Activated effector memory CD4-positive, alpha-beta T cell treated with anti-CD3 and anti-CD28 coated beads, Interleukin-2, amount 50 U/mL, for 16 hours (primary cell): ENCODE data around the gene USP8.
A peak's percentile ranks its signal among the peaks of the same experiment; 100 is the strongest.
"Not testable (repeated sequence)": the region's sequence is repeated elsewhere in the genome, so short reads cannot be mapped to it uniquely, and the experiment has no call there.

Experiments
- DNase-seq: peaks from one replicate; pipeline ENCODE4 v3.0.0-alpha.2; 2020

Gene USP8

DNA sequence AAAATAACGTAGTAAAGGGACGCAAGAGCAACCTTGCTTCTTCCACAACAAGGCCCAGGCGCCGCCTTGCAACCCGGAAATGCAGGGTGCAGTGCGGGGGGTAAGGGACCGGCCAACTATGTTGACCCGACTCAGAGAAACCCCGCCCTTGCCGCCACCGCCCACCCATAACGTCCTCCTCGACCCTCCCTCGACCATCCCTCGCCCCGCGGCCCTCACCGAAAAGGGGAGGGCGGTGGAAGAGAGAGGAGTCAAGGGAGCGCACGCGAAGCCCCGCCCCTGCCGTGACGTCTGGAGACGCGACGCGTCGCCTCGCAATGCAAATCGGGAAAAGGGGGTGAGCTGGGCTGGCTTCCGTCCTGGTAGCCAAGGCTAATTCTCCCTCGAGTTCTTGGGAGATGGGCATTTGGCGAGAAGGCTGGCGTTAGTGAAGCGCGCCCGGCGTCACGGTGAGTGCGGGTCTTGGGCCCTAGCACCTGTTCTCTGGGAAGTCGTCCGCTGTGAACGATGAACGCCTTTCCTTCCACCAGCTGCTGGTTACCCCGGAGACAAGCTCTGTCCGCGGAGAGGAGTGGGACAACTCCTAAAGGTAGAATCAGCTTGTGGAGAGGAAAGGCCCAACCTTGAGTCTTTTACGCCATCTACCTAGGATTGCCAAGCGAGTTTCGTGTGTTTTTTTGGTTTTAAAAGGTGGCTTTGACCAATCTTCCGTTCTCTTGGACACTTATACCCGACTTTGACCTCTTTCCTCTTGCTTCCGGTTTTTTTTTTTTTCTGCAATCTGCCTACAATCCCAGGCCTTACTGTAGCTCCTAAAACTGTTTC is at the start of gene USP8:
Gene USP8 (plus strand): TSS at position 340 of the 825 bp plus-strand sequence. CDS start 14,669 bp downstream, outside the sequence.
- DNase-seq, result peak; percentile 97

DNA sequence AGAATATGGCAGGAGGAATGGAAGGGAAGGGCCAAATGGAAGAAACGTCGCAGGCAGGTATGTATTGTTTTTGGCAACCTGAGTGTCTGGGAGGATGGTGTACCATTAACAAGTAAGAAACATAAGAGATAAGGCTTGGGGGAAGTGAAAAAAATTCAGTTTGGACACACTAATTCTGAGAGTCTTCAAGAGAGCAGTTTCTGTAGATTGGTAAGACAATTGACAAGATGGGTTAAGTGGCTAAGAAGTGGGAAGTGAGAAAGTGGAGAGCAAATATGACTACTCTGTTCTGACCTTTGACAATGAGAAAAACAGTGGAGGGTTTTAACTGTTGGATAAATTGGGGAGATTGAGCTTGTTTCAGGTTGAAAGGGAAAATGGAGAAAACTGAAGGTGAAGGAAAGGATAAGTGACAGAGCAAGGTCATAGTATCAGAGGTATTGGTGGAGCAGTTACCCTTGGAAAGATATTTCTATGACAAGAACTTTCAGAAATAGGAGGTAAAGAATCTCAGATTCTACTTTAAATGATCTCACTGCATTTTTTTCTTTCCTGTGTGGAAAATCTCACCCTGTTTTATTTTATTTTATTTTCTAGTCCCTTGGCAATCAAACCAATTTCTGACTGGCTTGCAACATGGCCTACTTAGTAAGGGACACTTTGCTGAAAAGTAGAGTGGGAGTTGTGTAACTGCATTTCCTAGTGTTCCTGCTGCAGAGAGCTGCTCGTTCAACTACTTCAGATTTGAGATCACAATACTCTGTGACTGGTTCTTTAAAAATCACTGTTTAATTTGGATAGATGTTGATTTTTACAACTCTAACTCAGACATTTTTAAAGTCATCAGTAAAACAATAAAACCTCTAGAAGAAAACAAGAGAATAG is 46.1 kb upstream of the USP8 start:
- DNase-seq, result no peak

DNA sequence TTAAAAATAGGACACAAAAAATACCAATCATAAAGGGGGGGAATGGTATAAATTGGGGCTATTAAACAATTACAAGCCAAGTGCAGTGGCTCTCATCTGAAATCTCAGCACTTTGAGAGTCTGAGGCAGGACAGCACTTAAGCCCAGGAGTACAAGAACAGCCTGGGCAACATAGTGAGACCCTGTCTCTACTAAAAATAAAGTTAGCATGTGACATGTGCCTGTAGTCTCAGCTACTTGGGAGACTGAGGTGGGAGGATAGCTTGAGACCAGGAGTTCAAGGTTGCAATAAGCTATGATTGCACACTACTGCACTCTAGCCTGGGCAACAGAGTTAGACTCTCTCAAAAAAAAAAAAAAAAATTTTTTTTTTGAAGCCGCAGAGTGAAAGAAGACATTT is 45.4 kb upstream of the USP8 start:
- DNase-seq, result no peak

DNA sequence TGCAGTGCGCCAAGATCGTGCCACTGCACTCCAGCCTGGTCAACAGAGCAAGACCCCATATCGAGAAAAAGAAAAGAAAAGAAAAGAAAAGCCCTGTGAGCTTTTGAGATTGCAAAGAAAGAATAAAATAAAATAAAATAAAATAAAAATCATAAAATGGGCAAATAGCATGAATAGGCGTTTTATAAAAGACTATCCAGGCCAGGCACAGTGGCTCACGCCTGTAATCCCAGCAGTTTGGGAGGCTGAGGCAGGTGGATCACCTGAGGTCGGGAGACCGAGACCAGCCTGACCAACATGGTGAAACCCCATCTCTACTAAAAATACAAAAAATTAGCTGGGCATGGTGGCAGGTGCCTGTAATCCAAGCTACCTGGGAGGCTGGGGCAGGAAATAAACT is 44.8 kb upstream of the USP8 start:
- not testable (repeated sequence) for DNase-seq

DNA sequence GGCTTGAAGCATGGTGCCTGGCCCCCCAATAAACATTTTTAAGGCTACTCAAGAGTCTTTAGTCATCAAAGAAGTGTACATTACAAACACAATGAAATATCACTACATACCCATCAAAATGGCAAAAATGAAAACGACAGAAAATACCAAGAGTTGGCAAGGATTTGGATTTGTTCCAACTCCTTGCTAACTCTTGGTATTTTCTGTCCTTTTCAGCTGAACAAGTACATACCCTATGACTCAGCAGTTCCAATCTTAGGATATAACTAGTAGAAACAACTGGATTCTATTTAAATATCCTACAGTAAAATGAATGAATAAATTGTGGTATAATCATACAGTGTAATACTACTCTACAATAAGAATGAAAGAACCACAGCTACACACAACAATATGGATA is 44.1 kb upstream of the USP8 start:
- DNase-seq, result no peak

DNA sequence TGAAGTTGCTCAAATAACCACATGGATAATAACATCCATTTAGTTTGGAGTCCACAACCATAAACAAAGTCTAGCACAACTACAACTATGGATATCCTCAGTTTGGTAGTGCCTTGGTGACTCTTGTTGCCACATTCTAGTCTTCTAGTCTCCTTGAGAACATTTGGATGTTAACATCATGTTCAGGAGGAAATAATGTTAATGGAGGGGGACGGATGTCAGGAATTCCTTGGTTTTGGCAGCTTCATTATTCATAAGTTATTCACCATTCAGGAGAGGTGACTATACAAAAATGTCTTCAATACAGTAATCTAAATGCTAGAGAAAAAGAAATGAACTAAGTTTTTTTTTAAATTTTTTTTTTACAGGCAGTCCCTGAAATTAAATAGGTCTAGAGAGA is 42.8 kb upstream of the USP8 start:
- DNase-seq, result no peak

DNA sequence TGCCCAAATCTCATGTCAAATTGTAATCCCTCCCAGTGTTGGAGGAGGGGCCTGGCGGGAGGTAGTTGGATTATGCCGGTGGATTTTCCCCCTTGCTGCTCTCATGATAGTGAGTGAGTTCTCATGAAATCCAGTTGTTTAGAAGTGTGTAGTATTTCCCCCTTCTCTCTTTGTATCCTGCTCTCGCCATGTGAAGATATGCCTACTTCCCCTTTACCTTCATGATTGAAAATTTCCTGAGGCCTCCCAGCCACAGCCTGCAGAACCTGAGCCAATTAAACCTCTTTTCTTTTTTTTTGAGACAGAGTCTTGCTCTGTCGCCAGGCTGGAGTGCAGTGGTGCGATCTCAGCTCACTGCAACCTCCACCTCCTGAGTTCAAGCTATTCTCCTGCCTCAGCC is 41.8 kb upstream of the USP8 start:
- DNase-seq, result not testable (repeated sequence)

DNA sequence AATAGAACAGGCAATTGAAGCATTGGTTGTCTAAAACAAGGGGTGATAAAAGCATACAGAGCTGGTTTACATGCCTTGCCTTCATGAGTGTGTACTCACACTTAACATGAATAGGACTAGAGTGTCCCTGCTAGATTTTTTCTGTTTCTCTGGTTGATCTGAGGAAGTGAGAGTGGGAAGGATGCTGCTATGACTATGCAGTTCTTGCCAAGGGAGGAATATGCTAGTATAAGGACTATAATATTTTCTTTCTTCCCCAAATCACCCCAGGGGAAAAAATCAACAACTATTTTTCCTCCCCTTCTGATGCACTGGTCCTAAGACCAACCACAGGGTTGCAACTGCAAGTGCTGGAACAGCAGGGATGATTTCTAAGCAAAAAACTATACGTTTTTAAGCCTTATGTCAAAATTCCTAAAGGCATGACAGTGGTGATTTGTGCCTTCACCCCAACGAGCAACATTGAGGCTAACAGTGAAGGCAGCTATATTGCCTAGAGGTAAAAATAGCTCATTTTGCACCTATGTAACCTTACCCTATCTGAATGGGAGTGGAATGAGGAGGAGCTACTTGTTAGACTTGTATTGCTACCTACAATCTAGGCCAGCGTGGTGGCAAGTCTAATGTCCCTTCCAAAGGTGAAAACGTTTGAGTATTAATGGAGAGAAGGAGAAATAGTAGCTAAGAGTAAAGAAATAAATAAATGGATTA is 33.5 kb upstream of the USP8 start:
- DNase-seq, result no peak

DNA sequence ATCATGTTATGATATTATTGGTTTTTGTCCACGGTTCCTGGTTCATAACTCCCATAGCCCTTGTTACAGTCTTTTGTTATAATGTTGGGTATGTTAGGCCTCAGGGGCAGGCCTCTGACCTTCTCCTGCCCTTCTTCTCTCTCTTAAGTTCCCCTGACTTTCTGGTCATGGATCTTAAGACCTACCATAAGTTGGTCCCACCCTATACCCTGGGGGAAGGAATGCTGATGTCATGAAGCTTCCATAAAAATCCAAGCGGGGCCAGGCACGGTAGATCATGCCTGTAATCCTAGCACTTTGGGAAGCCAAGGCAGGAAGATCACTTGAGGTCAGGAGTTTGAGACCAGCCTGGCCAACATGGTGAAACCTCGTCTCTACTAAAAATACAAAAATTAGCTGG is 32.6 kb upstream of the USP8 start:
- not testable (repeated sequence) for DNase-seq

DNA sequence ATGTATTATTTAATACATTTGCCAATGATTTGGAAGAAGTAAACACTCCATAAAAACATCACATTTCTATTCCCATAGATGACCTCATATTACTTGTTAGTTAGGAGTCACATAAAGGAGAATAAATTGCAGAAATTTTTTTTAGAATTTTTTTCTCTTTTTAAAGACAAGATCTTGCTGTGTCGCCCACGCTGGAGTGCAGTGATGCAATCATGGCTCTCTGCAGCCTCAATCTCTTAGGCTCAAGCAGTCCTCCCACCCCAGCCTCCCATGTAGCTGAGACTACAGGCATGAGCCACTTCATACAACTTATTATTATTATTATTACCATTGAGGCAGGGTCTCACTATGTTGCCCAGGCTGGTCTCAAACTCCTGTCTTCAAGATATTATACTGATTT is 12.3 kb upstream of the USP8 start:
- no peak for DNase-seq

DNA sequence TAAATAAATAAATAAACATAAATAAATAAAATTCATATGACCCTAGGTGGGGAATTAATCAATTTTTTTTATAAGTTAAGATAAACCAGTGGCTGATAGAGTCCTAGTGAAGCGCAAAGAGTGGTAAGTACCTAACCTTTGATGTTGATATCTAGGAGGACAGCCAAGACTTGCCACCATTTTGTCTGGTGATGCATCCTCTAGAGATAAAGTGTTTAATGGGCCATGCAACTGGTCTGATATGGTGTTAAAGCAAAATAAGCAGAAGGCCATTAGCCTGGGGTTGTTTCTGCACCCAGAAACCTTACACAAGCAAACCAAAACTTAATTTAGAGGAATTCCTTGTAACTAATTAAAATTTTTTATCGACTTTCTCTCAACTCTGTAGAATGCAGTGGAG is 9.6 kb upstream of the USP8 start:
- no peak for DNase-seq

DNA sequence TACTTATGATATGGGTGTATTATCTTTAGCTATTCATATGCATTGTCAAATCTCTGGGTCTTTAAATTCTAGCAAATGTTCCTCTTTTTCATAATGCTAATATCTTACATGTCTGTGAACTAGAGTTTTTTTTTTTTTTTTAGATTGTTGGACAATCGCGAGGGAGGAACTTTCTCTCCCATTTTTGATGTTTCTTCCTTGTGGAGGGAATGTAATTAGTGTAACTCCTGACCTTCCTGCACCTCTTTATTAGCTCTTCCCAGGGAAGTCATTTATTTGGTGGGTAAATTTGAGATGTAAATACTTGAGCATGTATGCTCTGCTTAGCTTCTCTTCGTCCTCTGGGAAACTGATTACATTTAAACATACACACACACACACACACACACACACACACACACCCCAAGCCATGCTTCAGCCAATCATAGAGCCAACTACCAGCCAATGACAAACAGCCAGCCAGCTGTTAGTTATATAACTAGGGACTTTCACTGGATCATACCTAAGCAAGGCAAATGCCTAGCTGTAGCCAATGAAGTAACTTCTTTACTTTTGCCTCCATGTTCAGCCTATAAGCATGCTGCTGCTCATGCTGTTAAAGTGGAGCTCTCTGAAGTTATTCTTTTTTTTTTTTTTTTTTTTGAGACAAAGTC is 8.3 kb upstream of the USP8 start:
- no peak for DNase-seq

DNA sequence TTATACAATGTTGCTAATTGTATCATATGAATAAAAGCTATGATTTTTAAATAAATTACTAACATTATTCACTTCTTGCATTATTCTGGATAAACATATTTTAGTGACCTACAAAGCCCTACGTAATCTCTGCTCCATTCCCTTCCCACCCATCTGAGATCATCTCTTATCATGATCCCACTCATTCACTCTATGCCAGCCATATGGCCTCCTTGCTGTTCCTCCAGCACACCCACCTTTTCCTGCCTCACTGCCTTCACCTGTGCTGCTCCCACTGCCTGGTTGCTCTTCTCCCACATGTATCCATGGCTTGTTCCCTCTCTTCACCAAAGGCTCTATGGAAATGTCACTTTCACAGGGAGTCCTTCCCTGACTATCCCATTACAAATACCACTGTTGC is 7.3 kb upstream of the USP8 start:
- DNase-seq, result no peak

DNA sequence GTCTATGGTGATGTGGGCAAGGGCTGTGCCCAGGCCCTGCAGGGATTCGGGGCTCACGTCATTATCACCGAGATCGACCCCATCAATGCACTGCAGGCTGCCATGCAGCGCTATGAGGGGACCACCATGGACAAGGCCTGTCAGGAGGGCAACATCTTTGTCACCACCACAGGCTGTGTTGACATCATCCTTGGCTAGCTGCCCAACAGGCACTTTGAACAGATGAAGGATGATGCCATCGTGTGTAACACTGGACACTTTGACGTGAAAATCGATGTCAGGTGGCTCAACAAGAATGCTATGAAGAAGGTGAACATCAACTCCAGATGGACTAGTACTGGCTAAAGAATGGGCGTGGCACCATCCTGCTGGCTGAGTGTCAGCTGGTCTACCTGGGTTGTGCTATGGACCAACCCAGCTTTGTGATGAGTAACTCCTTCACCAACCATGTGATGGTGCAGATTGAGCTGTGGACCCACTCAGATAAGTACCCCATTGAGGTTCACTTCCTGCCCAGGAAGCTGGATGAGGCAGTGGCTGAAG is 6.1 kb upstream of the USP8 start:
- DNase-seq, result no peak

DNA sequence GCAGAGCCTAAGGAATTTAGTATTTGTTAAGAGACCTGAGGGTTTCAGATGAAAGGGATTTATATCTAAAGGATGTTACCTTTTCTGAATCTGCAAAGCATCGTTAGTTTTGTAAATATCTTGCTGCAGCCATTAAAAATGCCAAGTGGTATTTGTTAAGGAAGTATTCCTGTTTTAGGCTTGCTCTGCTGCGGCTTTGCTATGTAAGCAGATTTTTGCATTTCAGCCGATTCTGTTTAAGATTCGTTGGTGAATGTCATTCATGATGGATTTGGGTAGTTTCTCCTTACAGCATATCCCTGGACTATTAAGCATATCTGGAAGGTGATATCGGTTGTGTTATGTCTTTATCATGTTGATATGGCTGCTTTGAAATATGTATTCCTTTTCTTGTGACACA is 1.0 kb downstream of the USP8 start:
- no peak for DNase-seq

DNA sequence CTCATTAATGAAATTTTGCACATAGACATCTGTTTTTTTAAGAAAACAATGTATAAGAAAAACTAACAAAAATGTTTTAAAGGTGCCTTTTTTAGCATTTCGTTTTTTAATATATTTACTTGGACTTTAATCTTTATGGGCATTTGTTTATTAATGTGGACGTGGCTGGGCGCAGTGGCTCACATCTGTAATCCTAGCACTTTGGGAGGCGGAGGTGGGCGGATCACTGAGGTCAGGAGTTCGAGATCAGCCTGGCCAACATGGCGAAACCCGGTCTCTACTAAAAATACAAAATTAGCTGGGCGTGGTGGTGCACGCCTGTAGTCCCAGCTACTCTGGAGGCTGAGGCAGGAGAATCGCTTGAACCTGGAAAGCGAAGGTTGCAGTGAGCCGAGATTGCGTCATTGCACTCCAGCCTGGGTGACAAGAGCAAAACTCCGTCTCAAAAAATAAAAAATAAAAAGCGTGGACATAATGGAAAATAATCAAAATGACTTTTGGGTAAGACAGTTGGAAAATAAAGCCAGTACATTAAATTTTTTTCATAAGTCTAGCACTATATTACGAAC is 1.6 kb downstream of the USP8 start:
- DNase-seq, result not testable (repeated sequence)

DNA sequence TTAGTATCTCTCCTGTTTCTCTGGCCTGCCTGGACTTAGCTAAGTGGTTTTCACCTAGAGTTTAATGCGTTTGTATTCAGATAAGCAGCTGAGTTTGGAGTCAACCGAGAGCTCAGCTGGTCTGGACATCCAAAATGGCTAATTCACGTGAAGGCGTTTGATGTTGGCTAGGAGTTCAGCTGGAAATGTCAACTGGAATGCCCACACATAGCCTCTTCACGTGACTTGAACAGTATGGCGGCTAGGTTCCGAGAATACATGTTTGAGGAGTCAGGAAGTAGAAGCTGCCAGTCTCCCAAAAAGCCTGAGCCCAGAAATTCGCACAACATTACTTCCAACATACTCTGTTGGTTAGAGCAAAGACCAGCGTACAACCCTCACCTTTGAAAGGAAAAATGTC is 2.2 kb downstream of the USP8 start:
- no peak for DNase-seq

DNA sequence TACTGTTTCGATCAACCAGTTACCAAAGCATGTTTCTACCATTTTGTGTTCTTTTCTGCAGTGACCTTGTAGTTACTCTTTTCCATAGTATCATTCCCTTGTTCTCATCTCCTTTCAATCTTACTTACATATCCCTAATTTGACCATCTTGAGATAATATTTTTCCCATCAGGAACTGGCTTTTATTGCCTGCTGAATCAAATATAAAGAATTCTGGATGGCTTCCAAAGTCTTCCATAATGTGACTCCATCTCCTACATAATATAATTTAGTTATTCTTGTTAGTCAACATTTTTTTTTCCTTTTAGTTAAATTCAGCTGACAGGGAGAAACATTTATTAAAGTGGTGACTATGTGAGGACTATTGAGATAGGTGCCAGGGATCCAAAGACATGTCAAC is 7.0 kb downstream of the USP8 start:
- no peak for DNase-seq

DNA sequence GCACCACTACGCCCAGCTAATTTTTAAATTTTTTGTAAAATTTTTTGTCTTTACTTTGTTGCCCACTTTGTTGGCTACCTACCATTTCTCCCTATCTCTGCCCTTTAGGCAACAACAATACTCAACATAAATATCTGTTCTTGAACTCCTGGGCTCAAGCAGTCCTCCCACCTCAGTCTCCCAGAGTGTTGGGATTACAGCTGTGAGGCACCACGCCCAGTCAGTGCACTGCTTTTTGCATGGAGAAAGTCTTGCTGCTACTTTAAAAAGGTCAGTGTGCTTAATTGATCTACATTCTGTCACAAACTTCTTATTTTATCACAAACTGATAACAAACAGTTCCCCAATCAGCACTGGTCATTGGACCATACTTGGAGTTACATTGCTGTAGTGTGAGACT is 8.0 kb downstream of the USP8 start:
- DNase-seq, result no peak

DNA sequence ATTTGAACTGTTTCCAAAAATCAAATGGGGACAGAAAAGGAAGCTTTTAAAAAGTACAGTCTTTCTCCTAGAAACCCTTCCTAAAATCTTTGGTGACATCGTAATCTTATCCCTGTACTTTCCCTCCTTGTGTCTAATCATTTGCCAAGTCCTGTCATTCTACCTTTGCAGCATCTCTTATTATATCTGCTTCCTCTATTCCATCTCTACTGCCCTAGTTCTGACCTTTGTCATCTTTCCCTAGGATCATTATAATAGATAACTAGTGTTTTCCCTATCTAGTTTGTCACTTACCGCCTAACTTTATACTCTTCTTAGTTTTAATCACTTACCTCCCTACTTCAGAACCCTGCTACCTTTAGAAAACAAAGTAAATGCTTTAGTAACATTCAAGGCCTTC is 11.6 kb downstream of the USP8 start:
- DNase-seq, result no peak

DNA sequence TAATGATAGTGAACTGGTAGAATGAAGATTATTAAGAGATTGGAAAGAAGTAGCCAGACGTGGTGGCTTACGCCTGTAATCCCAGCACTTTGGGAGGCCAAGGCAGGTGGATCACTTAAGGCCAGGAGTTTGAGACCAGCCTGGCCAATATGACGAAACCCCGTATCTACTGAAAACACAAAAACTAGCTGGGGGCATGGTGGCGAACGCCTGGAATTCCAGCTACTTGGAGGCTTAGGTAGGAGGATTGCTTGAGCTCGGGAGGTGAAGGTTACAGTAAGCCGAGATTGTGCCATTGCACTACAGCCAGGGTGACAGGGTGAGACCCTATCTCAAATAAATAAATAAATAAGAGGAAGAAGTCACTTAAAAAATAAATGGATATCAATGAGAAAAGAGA is 14.0 kb downstream of the USP8 start:
- no peak for DNase-seq

DNA sequence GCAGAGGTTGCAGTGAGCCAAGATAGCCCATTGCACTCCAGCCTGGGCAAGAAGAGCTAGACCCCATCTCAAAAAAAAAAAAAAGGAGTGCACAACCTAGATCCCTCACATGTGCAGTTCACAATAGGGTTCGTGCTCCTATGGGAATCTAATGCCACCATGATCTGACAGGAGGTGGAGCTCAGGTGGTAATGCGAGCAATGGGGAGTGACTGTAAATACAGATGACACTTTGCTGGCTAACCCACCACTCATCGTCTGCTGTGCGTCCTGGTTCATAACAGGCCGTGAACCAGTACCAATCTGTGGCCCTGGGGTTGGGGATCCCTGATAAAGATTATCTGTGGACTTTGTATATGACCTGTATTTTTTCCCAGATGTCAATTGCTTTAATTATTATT is 16.7 kb downstream of the USP8 start:
- no peak for DNase-seq
